ENCODE measurements around the gene KLC1.

KLC1 gene

DNA sequence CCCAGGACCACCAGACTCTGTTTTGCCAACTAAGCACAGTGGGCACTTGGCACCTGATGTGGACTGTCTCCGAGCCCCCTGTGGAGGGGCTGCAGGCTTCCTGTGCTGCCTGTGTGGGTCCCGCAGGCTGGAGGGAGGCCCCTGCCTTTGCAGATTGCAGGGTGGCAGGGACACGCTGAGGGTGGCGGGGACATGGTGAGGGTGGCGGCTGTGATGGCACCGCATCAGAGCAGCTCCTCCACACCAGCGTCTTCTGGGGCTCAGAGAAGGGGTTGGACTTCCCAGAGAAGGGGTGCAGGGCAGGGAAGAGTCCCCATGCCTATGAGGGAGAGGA, 94.7 kb downstream of the KLC1 start:
- H3K27me3 ChIP-seq (ENCODE audit: low read length): no peaks in the 10 kb centered on the region
- no peak overlapping the region for H3K4me2 ChIP-seq (ENCODE audit: low read depth, low read length, poor library complexity, severe bottlenecking)
- no peaks in the 10 kb centered on the region for H3F3A ChIP-seq (ENCODE audit: insufficient read depth)
- H3K9ac ChIP-seq (ENCODE audit: low read length): no peak overlapping the region
- no peaks in the 10 kb centered on the region for H4K20me1 ChIP-seq (ENCODE audit: low read depth, low read length)
- TF ChIP-seq, protein P1, sequence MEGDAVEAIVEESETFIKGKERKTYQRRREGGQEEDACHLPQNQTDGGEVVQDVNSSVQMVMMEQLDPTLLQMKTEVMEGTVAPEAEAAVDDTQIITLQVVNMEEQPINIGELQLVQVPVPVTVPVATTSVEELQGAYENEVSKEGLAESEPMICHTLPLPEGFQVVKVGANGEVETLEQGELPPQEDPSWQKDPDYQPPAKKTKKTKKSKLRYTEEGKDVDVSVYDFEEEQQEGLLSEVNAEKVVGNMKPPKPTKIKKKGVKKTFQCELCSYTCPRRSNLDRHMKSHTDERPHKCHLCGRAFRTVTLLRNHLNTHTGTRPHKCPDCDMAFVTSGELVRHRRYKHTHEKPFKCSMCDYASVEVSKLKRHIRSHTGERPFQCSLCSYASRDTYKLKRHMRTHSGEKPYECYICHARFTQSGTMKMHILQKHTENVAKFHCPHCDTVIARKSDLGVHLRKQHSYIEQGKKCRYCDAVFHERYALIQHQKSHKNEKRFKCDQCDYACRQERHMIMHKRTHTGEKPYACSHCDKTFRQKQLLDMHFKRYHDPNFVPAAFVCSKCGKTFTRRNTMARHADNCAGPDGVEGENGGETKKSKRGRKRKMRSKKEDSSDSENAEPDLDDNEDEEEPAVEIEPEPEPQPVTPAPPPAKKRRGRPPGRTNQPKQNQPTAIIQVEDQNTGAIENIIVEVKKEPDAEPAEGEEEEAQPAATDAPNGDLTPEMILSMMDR (IDR thresholded peaks at IDR 0.05; ENCODE audit: insufficient read depth, low read length, poor library complexity, severe bottlenecking): no peak
- no peak overlapping the region for H2AFZ ChIP-seq (ENCODE audit: low read depth, low read length, severe bottlenecking)
- peaks cover 59% of the 10 kb centered on the region for H3K79me2 ChIP-seq (ENCODE audit: insufficient read depth, low read length)
- H3K9me3 ChIP-seq (ENCODE audit: insufficient read depth, low read length): no peaks in the 10 kb centered on the region
- no peak overlapping the region for H3K4me3 ChIP-seq (ENCODE audit: insufficient read depth, low read length, poor library complexity, severe bottlenecking)
- no peaks in the 10 kb centered on the region for H3K9me2 ChIP-seq (replicated peaks; ENCODE audit: insufficient read depth, low read length)
- H3K36me3 ChIP-seq (ENCODE audit: low read length): no peaks in the 10 kb centered on the region
- no peak overlapping the region for H3K27ac ChIP-seq (ENCODE audit: low read depth, low read length)

DNA sequence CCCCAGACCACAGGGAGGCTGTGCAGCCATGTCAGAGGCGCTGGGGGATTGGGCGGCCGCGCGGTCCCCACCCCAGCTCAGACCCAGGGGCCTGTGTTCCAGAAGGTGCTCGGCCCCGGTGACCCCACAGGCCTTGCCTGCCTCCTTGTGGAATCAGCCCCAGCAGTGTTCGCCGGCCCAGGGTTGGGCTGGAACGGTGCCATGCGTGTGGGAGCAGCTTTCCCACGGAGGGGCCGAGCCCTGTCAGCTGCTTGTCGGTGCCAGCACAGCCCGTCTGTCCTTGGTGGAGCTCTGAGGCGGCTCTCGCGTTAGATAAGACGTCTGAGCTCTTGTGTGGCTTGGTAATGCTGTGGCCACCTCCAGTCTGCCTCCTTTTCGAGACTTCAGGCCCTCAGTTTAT, 95.1 kb downstream of the KLC1 start:
- no peak overlapping the region for H3K4me2 ChIP-seq (ENCODE audit: low read depth, low read length, poor library complexity, severe bottlenecking)
- no peaks in the 10 kb centered on the region for H3F3A ChIP-seq (ENCODE audit: insufficient read depth)
- H3K79me2 ChIP-seq (ENCODE audit: insufficient read depth, low read length): peaks cover 56% of the 10 kb centered on the region
- H3K9me2 ChIP-seq (replicated peaks; ENCODE audit: insufficient read depth, low read length): no peaks in the 10 kb centered on the region
- no peaks in the 10 kb centered on the region for H3K27me3 ChIP-seq (ENCODE audit: low read length)
- no peak overlapping the region for H3K27ac ChIP-seq (ENCODE audit: low read depth, low read length)
- no peak overlapping the region for H3K4me3 ChIP-seq (ENCODE audit: insufficient read depth, low read length, poor library complexity, severe bottlenecking)
- no peaks in the 10 kb centered on the region for H3K9me3 ChIP-seq (ENCODE audit: insufficient read depth, low read length)
- H3K36me3 ChIP-seq (ENCODE audit: low read length): no peaks in the 10 kb centered on the region
- TF ChIP-seq, protein P1 (IDR thresholded peaks at IDR 0.05; ENCODE audit: insufficient read depth, low read length, poor library complexity, severe bottlenecking): no peak
- no peak for TF ChIP-seq EZH2phosphoT487 (conservative IDR thresholded peaks at IDR 0.05; ENCODE audit: low read length)
- H3K9ac ChIP-seq (ENCODE audit: low read length): no peak overlapping the region
- H2AFZ ChIP-seq (ENCODE audit: low read depth, low read length, severe bottlenecking): no peak overlapping the region
- no peaks in the 10 kb centered on the region for H4K20me1 ChIP-seq (ENCODE audit: low read depth, low read length)

DNA sequence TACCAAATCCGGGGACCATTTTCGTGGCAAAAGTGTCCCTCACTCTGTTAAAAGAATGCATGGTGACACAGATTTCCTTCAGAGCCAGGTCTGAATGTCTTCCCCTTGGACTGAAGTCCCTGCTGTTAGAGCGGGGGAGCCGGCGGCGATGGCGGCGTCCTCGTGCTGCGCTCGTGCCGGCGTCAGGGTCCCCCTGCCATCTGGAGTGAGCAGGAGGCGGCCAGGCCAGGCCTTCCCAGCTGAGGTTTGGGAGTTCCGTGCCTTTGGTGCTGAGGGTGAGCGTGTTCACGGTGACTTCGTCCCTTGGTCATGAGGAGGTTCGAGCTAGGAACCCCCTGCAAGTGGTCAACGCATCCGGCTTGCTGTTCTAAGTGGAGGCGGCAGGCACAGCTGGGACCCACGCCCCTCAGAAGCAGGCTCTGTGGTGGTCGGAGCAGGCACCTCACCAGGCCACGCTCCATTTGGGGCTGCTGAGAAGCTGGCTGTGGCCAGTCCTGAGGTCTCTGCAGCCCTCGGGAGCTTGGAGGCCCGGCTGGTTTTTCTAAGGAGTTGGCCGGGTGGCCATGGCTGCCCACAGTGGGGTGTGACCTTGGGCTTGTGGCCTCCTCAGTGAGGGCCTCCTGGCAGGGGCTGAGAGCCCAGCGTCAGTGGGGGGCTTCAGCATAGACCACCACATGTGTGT, 96.1 kb downstream of the KLC1 start:
- H3K4me3 ChIP-seq (ENCODE audit: insufficient read depth, low read length, poor library complexity, severe bottlenecking): no peak overlapping the region
- TF ChIP-seq EZH2phosphoT487 (conservative IDR thresholded peaks at IDR 0.05; ENCODE audit: low read length): no peak
- TF ChIP-seq, protein P1 (IDR thresholded peaks at IDR 0.05; ENCODE audit: insufficient read depth, low read length, poor library complexity, severe bottlenecking): no peak
- H4K20me1 ChIP-seq (ENCODE audit: low read depth, low read length): no peaks in the 10 kb centered on the region
- H3K9me2 ChIP-seq (replicated peaks; ENCODE audit: insufficient read depth, low read length): no peaks in the 10 kb centered on the region
- H3K9me3 ChIP-seq (ENCODE audit: insufficient read depth, low read length): no peaks in the 10 kb centered on the region
- no peaks in the 10 kb centered on the region for H3K36me3 ChIP-seq (ENCODE audit: low read length)
- no peaks in the 10 kb centered on the region for H3K27me3 ChIP-seq (ENCODE audit: low read length)
- no peak overlapping the region for H3K9ac ChIP-seq (ENCODE audit: low read length)
- peaks cover 46% of the 10 kb centered on the region for H3K79me2 ChIP-seq (ENCODE audit: insufficient read depth, low read length)
- H2AFZ ChIP-seq (ENCODE audit: low read depth, low read length, severe bottlenecking): no peak overlapping the region
- no peaks in the 10 kb centered on the region for H3F3A ChIP-seq (ENCODE audit: insufficient read depth)
- H3K4me2 ChIP-seq (ENCODE audit: low read depth, low read length, poor library complexity, severe bottlenecking): no peak overlapping the region
- H3K27ac ChIP-seq (ENCODE audit: low read depth, low read length): no peak overlapping the region

All from SU-DHL-6 (cell line).